ENCODE data around the gene SLC37A2.

GRCh38 chr11:125049164-125049792 is 13.8 kb upstream of the SLC37A2 start:
- no peak for TF ChIP-seq CTCF (IDR thresholded peaks at IDR 0.05)
- TF ChIP-seq POLR2A (IDR thresholded peaks at IDR 0.05): no peak
